ENCODE data around the gene FUT6. TPM values are rescaled to one million over a fixed set of nuclear protein-coding genes. Genes with fewer than 3 reads are reported as not detected.
"Not testable (repeated sequence)": the region's sequence is repeated elsewhere in the genome, so short reads cannot be mapped to it uniquely, and the experiment has no call there.

The FUT6 gene, protein sequence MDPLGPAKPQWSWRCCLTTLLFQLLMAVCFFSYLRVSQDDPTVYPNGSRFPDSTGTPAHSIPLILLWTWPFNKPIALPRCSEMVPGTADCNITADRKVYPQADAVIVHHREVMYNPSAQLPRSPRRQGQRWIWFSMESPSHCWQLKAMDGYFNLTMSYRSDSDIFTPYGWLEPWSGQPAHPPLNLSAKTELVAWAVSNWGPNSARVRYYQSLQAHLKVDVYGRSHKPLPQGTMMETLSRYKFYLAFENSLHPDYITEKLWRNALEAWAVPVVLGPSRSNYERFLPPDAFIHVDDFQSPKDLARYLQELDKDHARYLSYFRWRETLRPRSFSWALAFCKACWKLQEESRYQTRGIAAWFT
- total RNA-seq (not detected), polyA plus RNA-seq (not detected), total RNA-seq (not detected)

DNA sequence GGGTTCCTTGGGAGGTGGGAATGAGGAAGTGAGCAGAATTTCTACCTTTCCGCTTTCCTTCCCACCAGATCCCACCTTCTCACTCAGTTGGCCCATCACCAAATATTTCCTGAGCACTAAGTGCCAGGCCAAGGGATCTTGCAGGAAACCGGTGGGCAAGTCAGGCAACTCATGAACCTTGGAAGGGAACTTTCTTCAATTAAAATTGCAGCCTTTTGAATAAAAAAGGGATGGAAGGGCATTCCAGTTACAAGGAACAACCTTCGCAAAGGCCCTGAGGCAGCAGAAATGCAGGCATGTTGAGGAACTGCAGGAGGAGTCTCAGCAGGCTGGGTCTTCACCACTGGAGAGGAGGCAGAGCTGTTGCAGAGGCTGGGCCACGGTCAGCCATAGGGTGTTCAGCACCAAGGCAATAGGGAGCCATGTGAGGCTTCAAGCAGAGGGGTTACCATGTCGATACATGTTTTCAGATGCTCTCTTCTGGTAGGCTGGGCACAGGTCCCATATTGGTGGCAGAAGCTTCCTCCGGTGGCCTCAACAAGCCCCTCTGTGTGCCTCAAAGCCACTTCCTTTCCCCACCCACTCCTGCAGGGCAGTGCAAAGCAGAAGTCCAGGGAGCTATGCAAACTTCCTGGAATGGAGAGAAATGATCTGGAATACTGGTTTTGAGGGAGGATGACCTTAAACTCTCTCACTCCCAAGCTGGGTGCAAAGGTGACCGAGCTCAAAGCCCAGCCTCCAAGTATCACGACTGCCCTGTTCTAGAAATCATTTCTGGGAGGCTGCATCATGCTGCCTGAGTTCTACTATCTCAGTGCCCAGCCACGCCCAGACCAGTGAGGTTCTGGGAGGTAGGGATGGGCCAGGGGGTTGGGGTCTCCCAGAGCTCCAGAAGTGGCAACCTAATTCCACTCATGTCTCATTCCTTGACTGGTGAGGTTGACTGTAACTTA is at the start of gene FUT6:
FUT6 (minus strand) TSS at position 638 of the 953 bp plus-strand sequence. CDS start 7,135 bp downstream, outside the sequence.
- Histone ChIP-seq H3K36me3 (ENCODE audit: control insufficient read depth in 2 of 3, insufficient read depth in 3 of 3, low read length in 3 of 3) (no peaks in the 10 kb centered on the region), H3K4me1 (ENCODE audit: control insufficient read depth in 2 of 2, insufficient read depth in 2 of 2, low read length in 2 of 2) (no peaks in the 10 kb centered on the region), H3K27ac (ENCODE audit: low read depth, low read length) (no peak within 1 kb of the TSS), H3K9me3 (ENCODE audit: control insufficient read depth in 2 of 3, low read length in 3 of 3) (no peaks in the 10 kb centered on the region), H3K4me3 (ENCODE audit: low read length) (no peak within 1 kb of the TSS), H3K27me3 (ENCODE audit: control insufficient read depth in 2 of 2, insufficient read depth in 2 of 2, low read length in 2 of 2) (no peaks in the 10 kb centered on the region)
- Mint-ChIP-seq H3K27ac (no peak within 1 kb of the TSS), H3K9me3 (no peaks in the 10 kb centered on the region), H3K36me3 (no peaks in the 10 kb centered on the region), H3K27me3 (peaks cover 0 to 9% (median 3%) of the 10 kb centered on the region in 5 donors), H3K4me3 (peak within 1 kb of the TSS in 2 of 10 donors; percentile 23 to 30), H3K4me1 (peaks cover 0 to 12% (median 0%) of the 10 kb centered on the region in 7 donors)
- POLR2A ChIA-PET: no interaction called here
- DNase-seq: no peak
- no peak for ATAC-seq
- CTCF ChIA-PET: interaction anchor here (1.4 kb wide), 1 partner anchor 11 kb away, joined by 4 read pairs; no protein-coding TSS in a partner anchor
- intact Hi-C loops (cut with micrococcal nuclease): no loop called here

DNA sequence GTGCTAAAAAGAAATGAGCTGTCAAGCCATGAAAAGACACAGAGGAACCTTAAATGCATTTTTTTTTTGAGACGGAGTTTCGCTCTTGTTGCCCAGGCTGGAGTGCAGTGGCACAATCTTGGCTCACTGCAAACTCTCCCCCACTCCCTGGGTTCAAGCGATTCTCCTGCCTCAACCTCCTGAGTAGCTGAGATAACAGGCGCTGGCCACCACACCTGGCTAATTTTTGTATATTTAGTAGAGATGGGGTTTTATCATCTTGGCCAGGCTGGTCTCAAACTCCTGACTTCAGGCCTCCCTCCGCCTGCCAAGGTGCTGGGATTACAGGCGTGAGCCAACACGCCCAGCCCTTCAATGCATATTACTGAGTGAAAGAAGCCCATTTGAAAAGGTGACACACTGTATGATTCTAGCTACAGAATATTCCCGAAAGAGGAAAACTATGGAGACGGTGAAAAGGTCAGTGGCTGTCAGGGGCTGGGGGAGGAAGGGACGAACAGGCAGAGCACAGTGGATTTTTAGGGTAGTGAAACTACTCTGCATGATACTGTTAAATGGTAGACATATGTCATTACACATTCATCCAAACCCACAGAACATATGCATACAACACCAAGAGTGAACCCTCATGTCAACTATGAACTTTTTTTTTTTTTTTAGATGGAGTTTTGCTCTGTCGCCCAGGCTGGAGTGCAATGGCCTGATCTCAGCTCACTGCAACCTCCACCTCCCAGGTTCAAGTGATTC is 44.7 kb upstream of the FUT6 start:
- H3K36me3 Mint-ChIP-seq; H3K36me3 ChIP-seq (ENCODE audit: control insufficient read depth in 2 of 3, insufficient read depth in 3 of 3, low read length in 3 of 3); H3K27me3 ChIP-seq (ENCODE audit: control insufficient read depth in 2 of 2, insufficient read depth in 2 of 2, low read length in 2 of 2); H3K4me3 Mint-ChIP-seq; H3K27ac ChIP-seq (ENCODE audit: low read depth, low read length); DNase-seq; intact Hi-C loops (cut with micrococcal nuclease); H3K4me1 Mint-ChIP-seq; H3K27ac Mint-ChIP-seq; ATAC-seq; POLR2A ChIA-PET; H3K4me3 ChIP-seq (ENCODE audit: low read length); H3K4me1 ChIP-seq (ENCODE audit: control insufficient read depth in 2 of 2, insufficient read depth in 2 of 2, low read length in 2 of 2); H3K9me3 Mint-ChIP-seq; H3K9me3 ChIP-seq (ENCODE audit: control insufficient read depth in 2 of 3, low read length in 3 of 3): not testable (repeated sequence)
- CTCF ChIA-PET: interaction anchor here (0.7 kb wide), 1 partner anchor 67 kb away, joined by 3 read pairs; no protein-coding TSS in a partner anchor
- peaks cover 8 to 20% (median 11%) of the 10 kb centered on the region in 5 donors for H3K27me3 Mint-ChIP-seq

DNA sequence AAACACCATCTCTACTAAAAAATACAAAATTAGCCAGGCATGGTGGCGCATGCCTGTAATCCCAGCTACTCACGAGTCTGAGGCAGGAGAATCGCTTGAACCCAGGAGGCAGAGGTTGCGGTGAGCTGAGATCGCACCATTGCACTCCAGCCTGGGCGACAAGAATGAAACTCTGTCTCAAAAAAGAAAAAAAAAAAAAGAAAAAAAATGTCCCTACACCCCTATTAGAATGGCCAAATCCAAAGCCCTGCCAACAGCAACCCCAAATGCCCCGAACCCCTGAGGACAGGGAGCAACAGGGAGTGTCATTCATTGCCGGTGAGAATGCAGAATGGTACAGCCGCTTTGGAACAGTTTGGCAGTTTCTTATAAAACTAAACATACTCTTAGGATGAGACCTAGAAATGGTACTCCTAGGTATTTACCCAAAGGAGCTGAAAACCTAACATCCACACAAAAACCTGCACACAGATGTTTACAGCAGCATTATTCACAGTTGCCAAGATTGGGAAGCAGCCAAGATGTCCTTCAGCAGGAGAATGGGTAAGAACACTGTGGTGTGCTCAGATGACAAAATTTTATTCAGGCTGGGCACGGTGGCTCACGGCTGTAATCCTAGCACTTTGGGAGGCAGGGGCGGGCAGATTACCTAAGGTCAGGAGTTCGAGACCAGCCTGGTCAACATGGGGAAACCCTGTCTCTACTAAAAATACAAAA is 43.8 kb upstream of the FUT6 start:
- H3K4me3 Mint-ChIP-seq; H3K9me3 Mint-ChIP-seq; CTCF ChIA-PET; POLR2A ChIA-PET; H3K27me3 ChIP-seq (ENCODE audit: control insufficient read depth in 2 of 2, insufficient read depth in 2 of 2, low read length in 2 of 2); intact Hi-C loops (cut with micrococcal nuclease); H3K36me3 ChIP-seq (ENCODE audit: control insufficient read depth in 2 of 3, insufficient read depth in 3 of 3, low read length in 3 of 3); H3K4me3 ChIP-seq (ENCODE audit: low read length); H3K4me1 ChIP-seq (ENCODE audit: control insufficient read depth in 2 of 2, insufficient read depth in 2 of 2, low read length in 2 of 2); H3K9me3 ChIP-seq (ENCODE audit: control insufficient read depth in 2 of 3, low read length in 3 of 3); H3K27ac ChIP-seq (ENCODE audit: low read depth, low read length); H3K36me3 Mint-ChIP-seq; H3K4me1 Mint-ChIP-seq; ATAC-seq; DNase-seq; H3K27ac Mint-ChIP-seq: not testable (repeated sequence)
- peaks cover 8 to 22% (median 10%) of the 10 kb centered on the region in 5 donors for H3K27me3 Mint-ChIP-seq

DNA sequence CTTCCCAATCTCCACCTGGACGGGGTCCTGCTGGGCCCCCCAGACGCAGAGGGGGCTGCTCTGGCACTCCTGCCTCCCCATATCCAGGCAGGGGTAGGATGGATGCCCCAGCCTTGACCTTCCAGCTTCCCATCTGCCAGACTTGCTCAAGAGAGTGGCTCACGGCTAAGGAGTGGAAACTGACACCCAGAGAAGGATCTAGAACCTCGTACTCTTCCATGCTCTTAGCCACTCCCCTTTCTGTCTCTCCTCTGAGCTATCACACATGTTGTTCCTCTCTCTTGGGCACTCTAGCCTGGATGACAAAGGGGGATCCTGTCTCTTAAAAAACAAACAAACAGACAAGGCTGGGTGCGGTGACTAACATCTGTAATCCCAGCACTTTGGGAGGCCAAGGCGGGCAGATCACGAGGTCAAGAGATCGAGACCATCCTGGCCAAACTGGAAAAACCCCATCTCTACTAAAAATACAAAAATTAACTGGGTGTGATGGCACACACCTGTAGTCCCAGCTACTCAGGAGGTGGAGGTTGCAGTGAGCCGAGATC is 43.0 kb upstream of the FUT6 start:
- H3K27ac ChIP-seq (ENCODE audit: low read depth, low read length): no peak overlapping the region
- H3K4me1 ChIP-seq (ENCODE audit: control insufficient read depth in 2 of 2, insufficient read depth in 2 of 2, low read length in 2 of 2): no peaks in the 10 kb centered on the region
- ATAC-seq (no peak), DNase-seq (no peak)
- ChIA-PET POLR2A (no interaction called here), CTCF (interaction anchor here (0.6 kb wide), 1 partner anchor 178 kb away, joined by 3 read pairs; no protein-coding TSS in a partner anchor)
- intact Hi-C loops (cut with micrococcal nuclease): no loop called here
- no peaks in the 10 kb centered on the region for H3K9me3 ChIP-seq (ENCODE audit: control insufficient read depth in 2 of 3, low read length in 3 of 3)
- Mint-ChIP-seq H3K9me3 (no peaks in the 10 kb centered on the region), H3K4me3 (no peak overlapping the region), H3K36me3 (no peaks in the 10 kb centered on the region), H3K27me3 (peaks cover 8 to 22% (median 10%) of the 10 kb centered on the region in 5 donors), H3K27ac (no peak overlapping the region), H3K4me1 (no peaks in the 10 kb centered on the region)
- H3K36me3 ChIP-seq (ENCODE audit: control insufficient read depth in 2 of 3, insufficient read depth in 3 of 3, low read length in 3 of 3): no peaks in the 10 kb centered on the region
- no peak overlapping the region for H3K4me3 ChIP-seq (ENCODE audit: low read length)
- H3K27me3 ChIP-seq (ENCODE audit: control insufficient read depth in 2 of 2, insufficient read depth in 2 of 2, low read length in 2 of 2): no peaks in the 10 kb centered on the region

DNA sequence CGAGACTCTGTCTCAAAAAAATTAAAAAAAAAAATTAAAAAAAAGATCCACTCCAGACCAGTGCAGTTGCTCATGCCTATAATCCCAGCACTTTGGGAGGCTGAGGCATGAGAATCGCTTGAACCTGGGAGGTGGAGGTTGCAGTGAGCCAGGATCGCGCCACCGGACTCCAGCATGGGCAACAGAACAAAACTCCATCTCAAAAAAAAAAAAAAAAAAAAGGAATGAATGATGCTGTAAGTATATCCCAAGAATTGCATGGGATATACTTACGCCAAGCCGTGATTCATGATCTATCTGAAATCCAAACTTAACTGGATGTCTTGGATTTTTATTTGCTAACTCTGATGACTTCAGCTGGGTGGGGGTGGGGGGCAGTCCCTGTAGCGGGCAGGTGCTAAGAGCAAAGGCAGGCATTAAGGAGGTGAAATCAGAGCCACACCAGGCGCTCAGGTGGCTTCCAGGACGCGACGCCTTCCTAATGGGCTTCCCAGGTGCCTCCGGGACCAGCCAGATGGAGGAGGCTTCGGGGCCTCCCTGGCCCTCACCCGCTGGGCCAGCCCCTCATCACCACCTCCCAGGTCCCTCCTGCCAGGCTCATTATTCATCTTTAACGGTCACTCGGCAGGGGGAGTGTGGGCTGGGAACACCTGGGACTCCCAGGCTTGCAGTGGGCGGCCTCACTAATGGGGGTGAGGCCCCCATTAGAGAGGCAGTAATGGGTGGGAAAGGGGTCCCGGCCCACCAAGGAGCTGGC is 42.2 kb upstream of the FUT6 start:
- H3K36me3 Mint-ChIP-seq: no peaks in the 10 kb centered on the region
- Histone ChIP-seq H3K9me3 (ENCODE audit: control insufficient read depth in 2 of 3, low read length in 3 of 3) (no peaks in the 10 kb centered on the region), H3K4me1 (ENCODE audit: control insufficient read depth in 2 of 2, insufficient read depth in 2 of 2, low read length in 2 of 2) (no peaks in the 10 kb centered on the region), H3K36me3 (ENCODE audit: control insufficient read depth in 2 of 3, insufficient read depth in 3 of 3, low read length in 3 of 3) (no peaks in the 10 kb centered on the region), H3K4me3 (ENCODE audit: low read length) (no peak overlapping the region), H3K27me3 (ENCODE audit: control insufficient read depth in 2 of 2, insufficient read depth in 2 of 2, low read length in 2 of 2) (no peaks in the 10 kb centered on the region), H3K27ac (ENCODE audit: low read depth, low read length) (no peak overlapping the region)
- ChIA-PET CTCF (interaction anchor here (0.6 kb wide), 1 partner anchor 178 kb away, joined by 3 read pairs; no protein-coding TSS in a partner anchor), POLR2A (no interaction called here)
- H3K4me1 Mint-ChIP-seq: no peaks in the 10 kb centered on the region
- no peak for ATAC-seq
- H3K4me3 Mint-ChIP-seq: no peak overlapping the region
- DNase-seq: no peak
- intact Hi-C loops (cut with micrococcal nuclease): no loop called here
- peaks cover 8 to 22% (median 10%) of the 10 kb centered on the region in 5 donors for H3K27me3 Mint-ChIP-seq
- H3K27ac Mint-ChIP-seq: no peak overlapping the region
- H3K9me3 Mint-ChIP-seq: no peaks in the 10 kb centered on the region

Measured in naive thymus-derived CD4-positive, alpha-beta T cell (primary cell).